NCI-H128 (cell line): ENCODE results near the gene CDC25A.
A peak's percentile ranks its signal among the peaks of the same experiment; 100 is the strongest.

ENCODE experiments used
- DNase-seq: peaks from one replicate; lab custom pipeline; 2025; ENCODE audit not compliant: unreplicated experiment; lab: John Stamatoyannopoulos, UW

CDC25A gene

GRCh38 chr3:48196611-48197010 is 8.4 kb upstream of the CDC25A start:
- no peak for DNase-seq

DNA sequence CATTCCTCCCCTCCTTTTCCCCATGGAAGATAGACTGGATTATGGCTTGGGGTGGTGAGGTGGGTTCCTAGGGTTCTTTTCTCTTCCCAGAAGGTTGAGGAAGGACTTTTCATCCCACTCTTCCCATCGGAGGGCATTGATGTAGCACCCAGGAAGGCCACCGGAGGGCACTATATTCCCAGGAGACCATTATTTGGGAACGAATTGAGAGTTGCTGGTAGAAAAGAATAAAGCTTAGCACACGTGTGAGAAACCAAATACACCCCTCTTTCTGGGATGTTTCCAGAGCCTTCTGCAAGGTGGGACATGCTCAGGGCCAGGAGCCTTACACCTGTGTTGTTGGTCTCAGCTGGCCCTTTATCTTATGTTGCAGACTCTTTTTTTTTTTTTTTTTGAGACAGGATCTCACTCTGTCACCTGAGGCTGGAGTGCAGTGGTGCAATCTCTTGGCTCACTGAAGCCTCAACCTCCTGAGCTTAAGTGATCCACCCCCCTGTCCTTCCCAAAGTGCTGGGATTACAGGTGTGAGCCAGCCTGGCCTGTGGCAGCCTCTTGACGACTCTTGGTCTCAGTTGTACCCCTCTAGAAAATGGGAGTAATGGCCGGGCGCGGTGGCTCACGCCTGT is 6.3 kb upstream of the CDC25A start:
- peak; percentile 12 for DNase-seq

- no peak for DNase-seq
Measured at GRCh38 chr3:48190911-48191310, 2.7 kb upstream of the CDC25A start.

DNA sequence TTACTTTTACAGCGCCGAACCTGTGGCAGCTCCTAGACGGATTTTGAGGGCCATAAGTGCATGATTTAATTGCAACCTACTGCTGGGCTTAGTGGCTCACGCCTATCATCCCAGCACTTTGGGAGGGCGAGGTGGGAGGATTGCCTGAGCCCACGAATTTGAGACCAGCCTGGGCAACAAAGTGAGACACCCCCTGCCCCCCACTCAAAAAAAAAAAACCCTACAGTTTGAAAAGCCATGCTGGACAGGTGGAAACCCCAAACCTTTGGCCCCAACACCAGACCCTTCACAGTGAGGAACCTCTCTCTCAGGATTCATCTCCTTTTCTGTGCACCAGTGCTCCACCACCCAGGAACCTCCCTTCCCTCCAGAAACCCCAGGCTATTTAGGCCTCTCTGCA is 1.1 kb upstream of the CDC25A start:
- DNase-seq: no peak

GRCh38 chr3:48187579-48188265 is 495 bp downstream of the CDC25A start:
- DNase-seq: no peak

- no peak for DNase-seq
Measured at GRCh38 chr3:48187301-48187578, 977 bp downstream of the CDC25A start.

DNA sequence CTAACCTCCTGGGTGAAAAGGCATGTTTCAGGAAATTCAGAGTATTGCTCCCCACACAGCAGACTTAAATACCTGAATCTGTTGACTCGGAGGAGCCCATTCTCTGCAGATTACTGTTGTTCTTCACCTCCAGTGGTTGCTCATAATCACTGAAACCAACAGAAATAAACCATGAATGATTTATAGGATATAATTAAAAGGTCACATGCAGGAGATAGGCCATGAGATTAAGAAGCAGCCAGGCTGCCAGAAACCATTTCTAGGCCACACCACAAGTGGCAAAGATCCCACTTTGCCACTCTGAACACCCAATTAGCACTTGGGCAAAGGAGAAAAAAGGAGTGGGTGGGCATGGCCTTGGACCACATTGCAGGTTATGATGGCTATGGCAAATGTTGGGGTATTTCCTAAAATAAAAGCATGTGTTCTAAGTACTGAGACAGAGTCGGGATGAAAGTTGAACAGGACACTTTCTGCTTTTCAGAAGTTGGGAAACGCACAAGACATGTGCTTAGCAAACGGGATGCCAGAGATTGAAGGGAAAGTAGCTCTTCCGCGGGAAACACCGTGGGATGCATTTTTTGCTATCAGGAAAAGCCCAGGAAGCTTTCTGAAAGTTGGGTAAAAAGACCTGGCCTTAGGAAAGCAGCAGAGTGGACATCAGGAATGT is 1.5 kb downstream of the CDC25A start:
- DNase-seq: no peak

DNA sequence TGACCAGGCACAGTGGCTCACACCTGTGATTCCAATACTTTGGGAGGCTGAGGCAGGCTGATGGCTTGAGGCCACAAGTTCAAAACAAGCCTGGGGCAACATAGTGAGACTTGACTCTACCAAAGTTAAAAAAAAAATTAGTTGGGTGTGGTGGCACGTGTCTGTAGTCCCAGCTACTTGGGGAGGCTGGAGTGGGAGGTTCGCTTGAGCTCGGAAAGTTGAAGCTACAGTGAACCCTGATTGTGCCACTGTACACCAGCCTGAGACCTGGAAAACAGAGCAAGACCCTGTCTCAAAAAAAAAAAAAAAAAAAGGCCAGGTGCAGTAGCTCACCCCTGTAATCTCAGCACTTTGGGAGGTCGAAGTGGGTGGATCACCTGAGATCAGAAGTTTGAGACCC is 3.1 kb downstream of the CDC25A start:
- DNase-seq: no peak

DNA sequence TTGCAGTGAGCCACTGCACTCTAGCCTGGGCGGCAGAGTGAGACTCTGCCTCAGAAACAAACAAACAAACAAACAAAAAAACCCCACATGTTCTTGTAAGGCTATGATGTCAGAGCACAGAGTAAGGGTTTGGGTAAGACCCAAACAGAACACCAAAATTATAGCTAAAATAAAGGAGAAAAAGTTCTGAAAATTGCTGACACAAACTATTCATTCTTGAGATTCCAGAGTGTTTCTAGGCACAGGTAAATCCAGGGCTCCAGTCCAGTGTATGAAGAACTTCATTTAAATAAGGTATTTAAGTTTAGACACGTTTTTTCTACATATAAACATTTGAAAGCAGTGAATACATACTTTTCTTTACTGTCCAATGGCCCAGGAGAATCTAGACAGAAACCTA is 3.9 kb downstream of the CDC25A start:
- DNase-seq: no peak

DNA sequence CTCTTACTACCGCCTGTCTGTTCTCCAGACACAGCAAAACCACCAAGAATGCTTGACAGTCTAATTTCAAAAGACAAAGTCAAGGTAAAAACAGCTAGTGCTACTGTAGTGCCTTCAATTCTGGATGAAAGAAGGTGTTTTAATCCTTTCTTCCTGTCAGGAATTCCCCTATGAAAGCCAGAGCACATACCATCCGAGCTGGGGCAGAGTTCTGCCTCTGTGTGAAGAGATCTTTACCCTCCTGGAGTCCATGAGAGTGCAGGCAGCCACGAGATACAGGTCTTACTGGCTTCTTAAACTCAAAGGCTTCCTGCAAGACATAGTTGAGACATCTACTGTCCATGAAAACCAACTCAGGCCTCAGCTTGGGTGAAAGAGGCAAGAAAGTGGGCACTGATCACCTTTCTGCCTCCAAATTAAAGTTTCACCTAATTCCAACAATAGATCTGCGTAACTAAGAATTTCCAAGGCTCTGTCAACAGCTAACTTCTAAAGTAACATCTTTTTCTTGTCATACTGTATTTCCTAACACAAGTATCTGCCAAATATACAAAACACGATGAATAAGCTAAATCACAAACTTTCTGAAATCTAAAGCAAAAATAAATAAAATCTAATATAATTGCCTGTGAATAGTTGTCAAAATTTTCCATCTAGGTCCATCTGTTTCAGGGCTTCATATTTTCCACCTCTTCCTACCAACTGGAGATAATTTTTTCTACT is 7.5 kb downstream of the CDC25A start:
- DNase-seq: no peak

DNA sequence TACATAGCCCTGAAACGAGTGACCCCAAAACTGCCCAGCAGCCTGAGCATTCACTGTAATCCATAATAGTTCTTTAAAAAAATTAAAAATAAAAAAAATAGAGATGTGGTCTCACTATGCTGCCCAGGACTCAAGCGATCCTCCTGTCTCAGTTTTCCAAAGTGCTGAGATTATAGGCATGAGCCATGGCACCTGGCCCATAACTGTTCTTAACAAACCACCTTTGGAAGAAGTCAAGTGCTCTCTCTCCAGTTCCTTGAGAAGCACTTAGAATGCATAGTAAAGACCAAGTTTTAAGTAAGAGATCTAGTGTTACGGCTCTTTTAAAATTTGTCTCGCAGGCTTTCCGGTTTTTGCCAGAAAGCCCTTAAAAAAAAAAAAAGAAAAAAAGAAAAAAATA is 8.2 kb downstream of the CDC25A start:
- no peak for DNase-seq

GRCh38 chr3:48178072-48178471 is 10.1 kb downstream of the CDC25A start:
- no peak for DNase-seq

GRCh38 chr3:48157950-48158376 is 30.3 kb downstream of the CDC25A start:
- DNase-seq: no peak

- no peak for DNase-seq
Measured at GRCh38 chr3:48157202-48157840, 30.9 kb downstream of the CDC25A start.

GRCh38 chr3:48156163-48156562 is 32.1 kb downstream of the CDC25A start:
- no peak for DNase-seq

- no peak for DNase-seq
Measured at GRCh38 chr3:48155122-48155521, 33.1 kb downstream of the CDC25A start.

DNA sequence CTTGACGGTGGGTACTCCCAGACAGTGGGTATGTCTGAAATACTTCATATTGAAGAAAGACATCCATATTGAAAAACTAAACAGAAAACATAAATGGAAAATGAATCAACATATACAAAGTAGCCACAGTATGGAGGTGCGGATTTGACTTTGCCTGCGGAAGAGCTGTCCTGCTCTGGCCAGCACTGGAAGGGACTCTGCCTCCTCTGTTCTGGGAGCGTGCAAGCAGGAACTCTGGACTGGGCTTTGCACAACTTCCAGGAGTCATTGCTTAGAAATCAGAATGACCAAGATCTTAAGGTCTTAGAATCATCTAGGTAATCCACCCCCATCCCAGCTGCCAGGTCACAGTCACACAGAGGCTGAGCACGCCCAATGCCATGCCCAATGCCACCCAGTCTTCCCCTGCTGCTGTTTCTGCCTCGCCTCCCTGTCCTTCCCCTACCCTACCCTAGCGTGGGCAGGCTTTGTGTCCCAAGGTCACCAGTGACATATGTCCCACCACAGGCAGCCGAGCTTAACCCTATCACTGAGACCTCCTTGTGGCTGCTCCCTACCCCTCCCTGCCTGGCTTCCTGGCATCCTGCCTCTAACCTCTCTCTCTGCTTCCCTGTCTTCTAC is 36.3 kb downstream of the CDC25A start:
- no peak for DNase-seq

DNA sequence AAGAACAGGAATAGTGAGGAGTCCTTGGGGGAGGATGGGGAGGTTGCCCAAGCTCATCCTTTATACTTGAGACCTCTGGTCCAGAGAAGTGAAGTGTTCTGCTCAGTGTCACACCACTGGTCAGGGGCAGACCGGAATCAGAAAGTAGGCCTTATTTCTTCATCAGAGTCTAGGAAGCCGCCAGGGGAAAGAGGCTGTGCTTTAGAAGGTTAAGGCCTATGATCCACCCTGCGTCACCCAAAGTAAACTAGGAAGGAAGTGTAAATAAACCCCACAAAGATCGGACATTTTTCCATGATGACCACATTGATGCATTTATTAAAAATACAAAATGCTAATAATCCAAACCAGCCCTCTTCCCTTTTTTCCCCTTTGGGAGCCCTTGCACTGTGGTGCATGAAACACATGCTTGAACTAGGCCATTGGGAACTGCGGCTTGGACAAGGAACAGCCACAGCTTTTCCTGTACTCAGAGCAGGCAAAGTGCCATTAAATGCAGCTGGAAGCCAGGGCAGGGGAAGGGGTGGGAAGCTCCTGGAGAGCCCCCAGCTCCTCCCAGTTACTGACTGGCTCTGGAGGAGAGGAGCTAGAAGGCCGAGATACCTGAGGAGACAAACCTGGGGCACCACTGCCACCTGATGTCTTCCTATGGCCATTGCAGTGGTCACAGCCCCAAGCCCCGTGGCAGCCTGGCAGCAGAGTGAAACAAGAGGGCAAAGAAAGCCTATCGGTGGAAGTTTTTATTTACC is 37.0 kb downstream of the CDC25A start:
- peak; percentile 61 for DNase-seq

- no peak for DNase-seq
Measured at GRCh38 chr3:48143992-48144391, 44.2 kb downstream of the CDC25A start.

DNA sequence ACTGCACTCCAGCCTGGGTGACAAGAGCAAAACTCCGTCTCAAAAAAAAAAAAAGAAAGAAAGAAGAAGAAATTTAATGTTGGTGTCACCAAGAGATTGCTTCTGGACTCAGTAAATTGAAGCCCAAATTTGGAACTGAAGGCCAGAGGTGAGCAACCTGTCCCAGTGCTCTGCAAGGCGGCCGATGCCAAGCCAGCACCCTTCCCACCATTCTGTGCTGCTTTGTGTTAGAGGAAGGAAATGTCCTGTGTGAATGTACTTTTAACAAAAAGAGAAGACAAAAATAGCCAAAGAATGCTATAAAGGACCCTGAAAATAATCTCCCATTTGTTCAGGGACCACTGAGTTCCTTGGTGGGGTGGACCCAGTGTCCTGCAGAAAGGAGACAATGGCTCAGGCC is 44.6 kb downstream of the CDC25A start:
- no peak for DNase-seq
